GM23248 (cell line): ENCODE measurements around the gene OXSR1.

Experiments used
- EZH2 ChIP-seq: fragments of 200-600 bp; sonication (generic); IDR thresholded peaks from 2 replicates; pipeline ENCODE4 v1.6.1; 2018; ENCODE audit warnings: antibody characterized with exemption, mild to moderate bottlenecking; ENCODE audit not compliant: insufficient read depth, poor library complexity, severe bottlenecking
- EZH2phosphoT487 ChIP-seq: fragments of 200-600 bp; sonication (generic); IDR thresholded peaks from 2 replicates; pipeline ENCODE4 v1.6.1; 2018; ENCODE audit warnings: antibody characterized with exemption, moderate library complexity, mild to moderate bottlenecking, low read depth; ENCODE audit not compliant: insufficient read depth

GRCh38 chr3:38147421-38147820 is 17.9 kb upstream of the OXSR1 start:
- TF ChIP-seq EZH2phosphoT487 (no peak), EZH2 (no peak)
